ENCODE data around the gene CERCAM. TPM values are rescaled to one million over a fixed set of nuclear protein-coding genes. Genes with fewer than 3 reads are reported as not detected.
"Not testable (repeated sequence)": the region's sequence is repeated elsewhere in the genome, so short reads cannot be mapped to it uniquely, and the experiment has no call there.

Gene CERCAM
- total RNA-seq, 1 donor from 2014 or later = not detected

DNA sequence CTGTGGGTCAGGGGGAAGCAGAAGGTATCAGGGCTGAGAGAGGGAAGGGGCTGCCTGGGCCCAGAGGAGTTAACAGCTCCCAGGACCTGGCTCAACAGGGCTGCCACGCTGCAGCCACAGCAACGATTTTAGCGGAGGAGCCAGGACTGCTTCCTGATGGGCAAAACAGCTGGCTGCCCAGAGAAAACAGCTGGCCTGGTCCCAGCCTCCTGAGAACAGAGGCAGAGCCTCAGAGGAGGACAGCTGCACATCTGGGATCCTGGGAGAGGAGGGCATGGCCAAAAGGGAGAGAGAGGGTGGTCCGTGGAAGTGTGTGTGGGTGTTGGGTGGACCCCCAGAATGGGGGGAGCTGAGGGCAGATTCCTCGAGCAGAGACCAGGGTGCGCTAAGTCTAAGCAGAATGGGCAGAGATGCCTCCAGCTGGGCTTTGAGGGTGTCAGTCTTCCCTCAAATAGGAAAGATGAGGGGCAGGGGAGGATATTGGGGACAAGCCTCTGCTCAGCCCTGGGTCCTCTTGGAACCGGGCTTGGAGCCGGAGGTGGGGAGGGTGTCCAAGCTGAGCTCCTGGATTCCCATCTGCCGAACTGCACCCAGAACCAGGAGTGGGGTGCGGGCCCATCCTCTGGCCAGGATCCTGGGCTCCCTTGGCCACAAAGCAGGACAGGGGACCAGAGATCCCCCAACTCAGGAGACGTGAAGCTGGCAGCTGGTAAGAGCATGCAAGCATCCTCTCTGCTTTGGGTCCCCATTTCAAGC is 9.1 kb upstream of the CERCAM start:
- Histone ChIP-seq H3K36me3 (no peaks in the 10 kb centered on the region), H3K27me3 (peaks cover 100% of the 10 kb centered on the region), H3K79me2 (ENCODE audit: low read depth) (no peaks in the 10 kb centered on the region), H3K9me3 (ENCODE audit: low read depth) (no peaks in the 10 kb centered on the region), H3F3A (ENCODE audit: low read depth) (peaks cover 30% of the 10 kb centered on the region), H3K4me1 (peaks cover 13% of the 10 kb centered on the region), H3K4me3 (no peak overlapping the region), H4K20me1 (ENCODE audit: low read depth) (peaks cover 54% of the 10 kb centered on the region), H2AFZ (replicated peaks) (no peak overlapping the region), H3K9ac (no peak overlapping the region), H3K27ac (no peak overlapping the region), H3K4me2 (no peak overlapping the region)
- H3K4me3 Mint-ChIP-seq = no peak overlapping the region
- H3K27me3 Mint-ChIP-seq (ENCODE audit: insufficient read depth, low read depth) = peaks cover 32% of the 10 kb centered on the region
- H3K4me1 Mint-ChIP-seq = peaks cover 60% of the 10 kb centered on the region
- TF ChIP-seq, protein P1, sequence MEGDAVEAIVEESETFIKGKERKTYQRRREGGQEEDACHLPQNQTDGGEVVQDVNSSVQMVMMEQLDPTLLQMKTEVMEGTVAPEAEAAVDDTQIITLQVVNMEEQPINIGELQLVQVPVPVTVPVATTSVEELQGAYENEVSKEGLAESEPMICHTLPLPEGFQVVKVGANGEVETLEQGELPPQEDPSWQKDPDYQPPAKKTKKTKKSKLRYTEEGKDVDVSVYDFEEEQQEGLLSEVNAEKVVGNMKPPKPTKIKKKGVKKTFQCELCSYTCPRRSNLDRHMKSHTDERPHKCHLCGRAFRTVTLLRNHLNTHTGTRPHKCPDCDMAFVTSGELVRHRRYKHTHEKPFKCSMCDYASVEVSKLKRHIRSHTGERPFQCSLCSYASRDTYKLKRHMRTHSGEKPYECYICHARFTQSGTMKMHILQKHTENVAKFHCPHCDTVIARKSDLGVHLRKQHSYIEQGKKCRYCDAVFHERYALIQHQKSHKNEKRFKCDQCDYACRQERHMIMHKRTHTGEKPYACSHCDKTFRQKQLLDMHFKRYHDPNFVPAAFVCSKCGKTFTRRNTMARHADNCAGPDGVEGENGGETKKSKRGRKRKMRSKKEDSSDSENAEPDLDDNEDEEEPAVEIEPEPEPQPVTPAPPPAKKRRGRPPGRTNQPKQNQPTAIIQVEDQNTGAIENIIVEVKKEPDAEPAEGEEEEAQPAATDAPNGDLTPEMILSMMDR (IDR thresholded peaks at IDR 0.05) = no peak
- TF ChIP-seq EZH2phosphoT487 (IDR thresholded peaks at IDR 0.05) = no peak
- TF ChIP-seq EZH2 (IDR thresholded peaks at IDR 0.05) = no peak
- no peak for DNase-seq (ENCODE audit: low spot score)
- H3K9me3 Mint-ChIP-seq = peaks cover 2% of the 10 kb centered on the region
- H3K36me3 Mint-ChIP-seq = no peaks in the 10 kb centered on the region
- H3K27ac Mint-ChIP-seq = peak overlapping the region; percentile 57

DNA sequence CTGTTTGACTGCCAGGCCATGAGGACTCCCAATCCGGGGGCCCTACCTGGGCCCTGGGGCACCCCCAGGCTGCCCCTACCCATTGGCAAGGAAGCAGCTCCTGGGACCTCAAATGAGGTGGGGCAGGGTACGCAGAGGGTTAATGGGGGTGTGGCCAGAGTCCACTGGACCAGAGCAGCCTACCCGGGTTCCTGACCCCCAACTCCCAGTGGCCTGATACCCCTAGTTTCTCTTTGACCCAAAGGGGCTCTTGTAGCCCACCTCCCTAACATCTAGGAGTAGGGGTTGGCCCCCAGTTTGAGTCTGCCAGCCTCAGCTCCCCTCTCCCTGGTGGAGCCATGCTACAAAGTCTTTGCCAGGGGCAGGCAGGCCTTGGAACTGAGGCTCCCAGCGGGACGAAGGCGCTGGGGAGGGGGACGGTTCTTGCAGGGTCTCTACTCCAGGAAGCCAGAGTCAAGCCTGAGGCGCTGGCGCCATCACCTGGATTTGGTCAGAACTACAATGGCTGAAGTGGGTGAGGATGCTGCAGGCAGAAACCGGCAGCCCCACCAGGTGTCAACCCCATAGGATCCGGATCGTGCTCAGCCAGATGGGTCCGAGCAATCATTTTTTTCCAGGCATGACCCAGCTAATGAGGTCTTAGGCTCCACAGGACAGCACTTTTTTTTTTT is 8.4 kb upstream of the CERCAM start:
- H3K4me1 ChIP-seq = peaks cover 13% of the 10 kb centered on the region
- no peaks in the 10 kb centered on the region for H3K79me2 ChIP-seq (ENCODE audit: low read depth)
- no peaks in the 10 kb centered on the region for H3K36me3 ChIP-seq
- Mint-ChIP-seq H3K4me1 (peaks cover 56% of the 10 kb centered on the region), H3K27me3 (ENCODE audit: insufficient read depth, low read depth) (peaks cover 30% of the 10 kb centered on the region), H3K27ac (peak overlapping the region; percentile 69), H3K36me3 (no peaks in the 10 kb centered on the region), H3K4me3 (peak overlapping the region; percentile 38), H3K9me3 (peaks cover 2% of the 10 kb centered on the region)
- H3K9ac ChIP-seq = no peak overlapping the region
- H2AFZ ChIP-seq (replicated peaks) = no peak overlapping the region
- H3K4me3 ChIP-seq = no peak overlapping the region
- H3F3A ChIP-seq (ENCODE audit: low read depth) = peaks cover 26% of the 10 kb centered on the region
- H3K4me2 ChIP-seq = no peak overlapping the region
- no peak for TF ChIP-seq EZH2 (IDR thresholded peaks at IDR 0.05)
- TF ChIP-seq, protein P1 (IDR thresholded peaks at IDR 0.05) = peak; percentile 74
- DNase-seq (ENCODE audit: low spot score) = peak; percentile 81
- peaks cover 48% of the 10 kb centered on the region for H4K20me1 ChIP-seq (ENCODE audit: low read depth)
- H3K27me3 ChIP-seq = peaks cover 100% of the 10 kb centered on the region
- no peak overlapping the region for H3K27ac ChIP-seq
- no peaks in the 10 kb centered on the region for H3K9me3 ChIP-seq (ENCODE audit: low read depth)

DNA sequence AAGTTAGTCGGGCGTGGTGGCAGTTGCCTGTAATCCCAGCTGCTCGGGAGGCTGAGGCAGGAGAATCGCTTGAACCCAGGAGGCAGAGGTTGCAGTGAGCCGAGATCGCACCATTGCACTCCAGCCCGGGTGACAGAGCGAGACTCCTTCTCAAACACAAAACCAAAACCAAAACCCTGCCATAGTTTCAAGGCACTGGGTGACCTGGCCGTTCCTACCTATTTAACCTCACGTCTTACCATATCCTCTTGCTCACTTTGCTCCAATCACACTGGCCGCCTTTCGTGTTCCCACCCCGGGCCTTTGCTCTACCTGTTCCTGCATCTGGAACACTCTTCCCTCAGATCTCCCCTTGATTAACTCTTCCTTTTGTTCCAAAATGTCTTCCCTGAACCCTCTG is 6.9 kb upstream of the CERCAM start:
- peaks cover 48% of the 10 kb centered on the region for H3K4me1 Mint-ChIP-seq

DNA sequence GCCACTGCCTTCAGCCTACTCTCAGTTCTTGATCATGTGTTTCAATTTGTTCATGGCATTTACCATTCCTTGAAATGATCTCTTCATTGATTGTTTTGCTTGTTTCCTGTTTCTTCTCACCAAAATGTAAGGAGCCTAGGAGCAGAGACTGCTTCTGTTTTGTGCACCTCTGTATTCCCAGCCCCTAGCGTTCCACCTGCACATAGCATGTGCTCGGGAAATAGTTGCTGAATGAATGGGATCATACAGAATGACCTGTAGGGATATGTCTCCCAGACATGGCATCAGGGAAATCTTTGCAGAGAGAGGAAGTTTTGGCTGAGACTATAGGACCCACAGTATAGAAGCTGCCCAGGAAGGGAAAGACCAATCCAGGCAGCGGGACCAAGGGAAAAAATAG is 6.2 kb upstream of the CERCAM start:
- peak overlapping the region; percentile 35 for H3K4me3 Mint-ChIP-seq
- H3K27ac Mint-ChIP-seq = peak overlapping the region; percentile 43
- no peak overlapping the region for H3K4me2 ChIP-seq
- no peak for TF ChIP-seq EZH2 (IDR thresholded peaks at IDR 0.05)
- TF ChIP-seq, protein P1 (IDR thresholded peaks at IDR 0.05) = peak; percentile 40
- TF ChIP-seq EZH2phosphoT487 (IDR thresholded peaks at IDR 0.05) = no peak
- H3K36me3 ChIP-seq = no peaks in the 10 kb centered on the region
- peak; percentile 26 for DNase-seq (ENCODE audit: low spot score)
- peaks cover 30% of the 10 kb centered on the region for H3K27me3 Mint-ChIP-seq (ENCODE audit: insufficient read depth, low read depth)
- H3K9ac ChIP-seq = no peak overlapping the region
- H3K9me3 Mint-ChIP-seq = peaks cover 2% of the 10 kb centered on the region
- peaks cover 50% of the 10 kb centered on the region for H3K4me1 Mint-ChIP-seq
- H3F3A ChIP-seq (ENCODE audit: low read depth) = peaks cover 15% of the 10 kb centered on the region
- no peak overlapping the region for H2AFZ ChIP-seq (replicated peaks)
- peaks cover 100% of the 10 kb centered on the region for H3K27me3 ChIP-seq
- peaks cover 2% of the 10 kb centered on the region for H3K4me1 ChIP-seq
- no peaks in the 10 kb centered on the region for H3K9me3 ChIP-seq (ENCODE audit: low read depth)
- no peaks in the 10 kb centered on the region for H3K36me3 Mint-ChIP-seq
- H3K27ac ChIP-seq = no peak overlapping the region
- peaks cover 43% of the 10 kb centered on the region for H4K20me1 ChIP-seq (ENCODE audit: low read depth)
- H3K4me3 ChIP-seq = no peak overlapping the region
- H3K79me2 ChIP-seq (ENCODE audit: low read depth) = no peaks in the 10 kb centered on the region

More for the DNA sequence above, 6.9 kb upstream of the CERCAM start:
- not testable (repeated sequence) for H3K27ac Mint-ChIP-seq; DNase-seq (ENCODE audit: low spot score); H3K4me2 ChIP-seq; H3K4me3 Mint-ChIP-seq; H3K4me3 ChIP-seq; H3K36me3 Mint-ChIP-seq; H2AFZ ChIP-seq (replicated peaks); H3K4me1 ChIP-seq; H3K79me2 ChIP-seq (ENCODE audit: low read depth); H3K36me3 ChIP-seq; H3K9ac ChIP-seq; H3K9me3 ChIP-seq (ENCODE audit: low read depth); H3K9me3 Mint-ChIP-seq; H3K27ac ChIP-seq
- H3F3A ChIP-seq (ENCODE audit: low read depth) = peaks cover 16% of the 10 kb centered on the region
- peaks cover 100% of the 10 kb centered on the region for H3K27me3 ChIP-seq
- H4K20me1 ChIP-seq (ENCODE audit: low read depth) = peaks cover 44% of the 10 kb centered on the region
- peaks cover 27% of the 10 kb centered on the region for H3K27me3 Mint-ChIP-seq (ENCODE audit: insufficient read depth, low read depth)
